HL-60/S4 (cell line): ENCODE measurements around the gene CEP97.

Experiments used
- in situ Hi-C: fragments of 300-500 bp; cut with MboI; formaldehyde crosslinking; loops from 2 replicates; pipeline ENCODE4 v1.14.3; 2022; ENCODE audit warnings: low sequenced_read_pairs

The CEP97 gene

DNA sequence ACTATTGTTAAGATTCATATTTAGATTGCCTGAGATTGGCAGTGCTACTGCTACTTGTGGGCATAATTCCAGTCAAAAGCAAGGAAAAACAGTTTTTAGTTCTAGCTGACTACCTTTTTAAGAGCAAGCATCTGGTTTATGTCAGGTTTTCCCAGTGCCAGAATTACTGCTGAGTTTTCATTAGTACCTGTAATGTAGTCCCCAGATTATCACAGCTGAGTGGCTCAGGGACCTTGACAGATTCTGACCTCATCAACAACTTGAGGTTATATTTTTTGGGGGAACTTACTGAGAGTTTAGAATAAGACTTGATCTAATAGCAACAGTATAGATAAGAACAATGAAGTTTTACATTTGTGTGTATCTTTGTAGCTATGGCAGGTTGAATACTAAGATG lies 85.6 kb downstream of the CEP97 start:
- in situ Hi-C loops, result loop anchor here (10.0 to 25.0 kb wide), 2 partner anchors 415 to 727 kb away; no protein-coding TSS in a partner anchor

DNA sequence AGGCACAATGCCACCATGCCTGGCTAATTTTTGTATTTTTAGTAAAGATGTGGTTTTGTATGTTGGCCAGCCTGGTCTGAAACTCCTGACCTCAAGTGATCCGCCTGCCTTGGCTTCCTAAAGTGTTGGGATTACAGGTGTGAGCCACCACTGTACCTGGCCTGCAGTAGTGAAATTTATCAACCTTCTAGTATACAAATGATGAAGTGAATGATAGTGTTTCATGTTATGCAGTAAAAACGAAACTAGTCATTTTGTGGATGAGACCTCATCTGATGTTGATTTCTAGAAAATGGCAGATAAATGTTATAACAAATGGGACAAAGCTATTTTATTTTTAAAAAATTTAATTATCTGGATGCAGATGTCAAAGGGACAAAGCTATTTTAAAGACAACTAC lies 87.5 kb downstream of the CEP97 start:
- in situ Hi-C loops, result loop anchor here (10.0 to 25.0 kb wide), 2 partner anchors 413 to 725 kb away; no protein-coding TSS in a partner anchor

DNA sequence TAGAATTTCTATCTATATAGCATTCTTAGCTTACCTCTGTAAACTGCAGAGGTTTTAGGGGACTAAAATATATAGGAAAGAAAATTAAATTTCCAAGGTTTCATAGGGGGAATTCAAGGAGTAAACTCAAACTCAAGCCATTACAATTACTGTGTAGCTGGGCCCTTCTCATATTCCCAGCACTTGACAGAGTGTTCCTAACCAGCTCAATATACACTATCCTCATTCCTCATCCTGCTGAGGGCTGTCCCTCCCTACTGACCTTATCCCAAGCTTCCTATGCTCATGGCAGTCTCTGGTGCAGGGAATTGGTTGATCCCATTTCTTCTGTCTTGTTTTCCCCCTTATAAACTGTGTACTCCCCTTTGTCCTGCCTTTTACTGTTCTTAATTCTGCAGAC lies 88.5 kb downstream of the CEP97 start:
- in situ Hi-C loops, result loop anchor here (10.0 to 25.0 kb wide), 2 partner anchors 412 to 724 kb away; no protein-coding TSS in a partner anchor

DNA sequence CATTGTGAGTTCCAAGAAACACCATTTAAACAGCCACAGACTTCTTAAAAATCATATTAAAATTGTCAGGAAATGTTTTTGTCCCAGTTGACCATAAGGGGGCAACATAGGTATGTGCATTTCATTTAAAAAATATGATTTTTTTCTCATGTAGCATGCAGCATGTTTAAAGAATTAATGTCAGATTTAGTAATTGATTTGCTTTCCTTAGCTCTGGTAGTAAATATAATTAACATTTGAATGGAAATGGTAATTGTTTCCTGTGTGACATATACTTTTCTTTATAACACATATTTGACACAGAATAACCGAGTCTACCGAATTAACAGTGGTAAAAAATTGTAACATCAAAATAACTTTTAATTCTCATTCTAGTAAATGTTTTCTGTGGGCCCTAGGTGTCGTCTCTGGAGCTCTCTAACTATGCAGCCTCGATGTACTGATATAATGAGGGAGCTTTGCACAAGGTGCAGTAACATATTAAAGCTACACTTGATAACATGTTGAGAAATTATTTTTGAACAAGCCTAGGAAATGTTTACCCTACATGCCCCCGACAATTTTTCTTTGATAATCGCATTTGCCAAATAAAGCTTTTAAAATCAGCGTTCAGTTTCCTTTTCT lies 89.5 kb downstream of the CEP97 start:
- in situ Hi-C loops, result loop anchor here (10.0 to 25.0 kb wide), 2 partner anchors 411 to 723 kb away; no protein-coding TSS in a partner anchor

DNA sequence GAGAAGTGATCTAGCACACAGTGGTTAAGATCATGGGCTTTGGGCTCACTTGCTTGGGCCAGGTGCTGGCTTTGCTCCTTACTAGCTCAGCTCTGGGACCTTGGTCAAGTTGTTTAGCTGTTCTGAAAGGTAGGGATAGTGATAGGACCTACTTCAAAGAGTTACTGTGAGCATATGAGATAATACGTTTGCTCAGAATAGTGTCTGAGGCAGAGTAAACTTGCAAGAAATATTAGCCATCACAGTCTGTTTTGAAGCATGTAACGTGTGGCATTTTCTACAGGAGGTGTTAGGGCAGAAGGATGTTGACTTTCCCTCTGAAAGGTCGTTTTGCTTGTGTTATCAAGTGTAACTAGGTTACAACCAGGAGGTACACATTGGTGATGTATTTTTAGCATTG lies 90.4 kb downstream of the CEP97 start:
- in situ Hi-C loops, result loop anchor here (10.0 to 25.0 kb wide), 2 partner anchors 410 to 722 kb away; no protein-coding TSS in a partner anchor

DNA sequence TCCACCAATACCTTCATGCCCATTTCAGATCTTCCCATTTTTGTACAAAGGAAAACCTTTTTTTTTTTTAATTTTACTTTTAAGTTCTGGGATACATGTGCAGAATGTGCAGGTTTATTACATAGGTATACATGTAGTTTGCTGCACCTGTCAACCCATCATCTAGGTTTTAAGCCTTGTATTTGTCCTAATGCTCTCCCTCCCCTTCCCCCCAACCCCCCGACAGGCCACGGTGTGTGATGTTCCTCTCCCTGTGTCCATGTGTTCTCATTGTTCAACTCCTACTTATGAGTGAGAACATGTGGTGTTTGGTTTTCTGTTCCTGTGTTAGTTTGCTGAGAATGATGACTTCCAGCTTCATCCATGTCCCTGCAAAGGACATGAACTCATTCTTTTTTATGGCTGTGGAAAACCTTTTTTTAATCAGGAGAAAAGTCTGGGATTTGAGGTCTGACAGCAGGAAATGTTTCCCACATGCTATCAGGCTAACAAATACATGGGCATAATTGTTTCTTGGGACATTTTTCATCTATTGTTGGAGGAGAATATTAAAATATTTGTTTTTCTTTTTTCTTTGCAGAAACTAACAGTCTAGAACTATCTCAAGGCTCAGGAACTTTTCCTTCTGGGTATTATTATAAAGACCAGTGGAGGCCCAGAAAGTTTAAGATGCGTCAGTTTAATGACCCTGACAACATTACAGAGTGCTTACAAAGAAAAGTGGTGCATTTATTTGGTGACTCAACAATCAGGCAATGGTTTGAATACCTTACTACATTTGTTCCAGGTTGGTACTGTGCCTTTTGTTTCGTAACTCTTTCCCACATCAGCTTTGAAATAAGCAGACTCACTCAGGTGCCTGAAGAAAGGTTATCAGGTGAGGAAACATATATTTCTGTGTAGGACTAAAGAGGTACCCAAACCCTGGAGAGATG lies 92.1 kb downstream of the CEP97 start:
- in situ Hi-C loops, result loop anchor here (10.0 to 25.0 kb wide), 2 partner anchors 408 to 721 kb away; no protein-coding TSS in a partner anchor

DNA sequence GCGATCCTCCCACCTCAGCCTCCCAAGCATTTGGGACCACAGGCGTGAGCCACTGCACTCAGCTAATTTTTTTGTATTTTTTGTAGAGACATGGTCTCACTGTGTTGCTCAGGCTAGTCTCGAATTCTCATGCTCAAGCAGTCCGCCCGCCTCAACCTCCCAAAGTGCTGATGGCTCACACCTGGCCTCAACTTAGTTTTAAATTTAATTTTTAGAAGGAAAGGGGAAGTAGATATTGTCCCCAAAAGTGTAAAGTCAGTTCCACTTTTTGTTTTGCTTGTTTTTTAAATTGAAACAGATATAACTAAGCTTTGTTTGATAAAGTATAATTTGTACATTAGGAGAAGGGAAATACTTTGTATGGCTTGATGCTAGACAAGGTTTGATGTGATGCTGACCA lies 93.6 kb downstream of the CEP97 start:
- in situ Hi-C loops, result loop anchor here (10.0 to 25.0 kb wide), 2 partner anchors 407 to 719 kb away; no protein-coding TSS in a partner anchor

DNA sequence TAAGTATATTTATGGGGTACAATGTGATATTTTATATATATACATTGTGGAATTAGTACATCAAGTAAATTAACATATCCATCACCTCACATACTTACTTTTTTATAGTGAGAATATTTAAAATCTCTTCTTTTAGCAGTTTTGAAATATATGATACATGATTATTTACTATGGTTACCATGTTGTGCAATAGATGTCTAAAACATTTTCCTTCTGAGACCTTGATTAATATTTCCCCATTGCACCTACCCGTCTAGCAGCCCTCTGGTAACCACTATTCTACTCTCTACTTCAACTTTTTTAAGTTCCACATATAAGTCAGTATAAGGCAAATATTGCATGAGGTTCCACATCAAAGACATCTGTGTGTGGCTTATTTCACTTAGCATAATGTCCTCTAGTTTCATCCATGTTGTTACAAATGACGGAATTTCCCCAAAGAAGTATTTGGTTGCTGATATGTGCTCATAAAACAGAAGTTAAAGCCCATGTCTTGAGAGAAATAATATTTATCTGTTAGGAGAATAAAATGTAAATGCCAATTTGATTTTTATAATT lies 95.3 kb downstream of the CEP97 start:
- in situ Hi-C loops, result loop anchor here (10.0 to 25.0 kb wide), 2 partner anchors 405 to 718 kb away; no protein-coding TSS in a partner anchor
